GM10847 (cell line): ENCODE measurements around the gene COA3.
A peak's percentile ranks its signal among the peaks of the same experiment; 100 is the strongest.

ENCODE experiments used
- POLR2A ChIP-seq: IDR thresholded peaks from 2 replicates; pipeline ENCODE4 v1.6.1; 2011; ENCODE audit not compliant: insufficient read length; ENCODE audit errors: extremely low read depth

Gene COA3

GRCh38 chr17:42779936-42780850 is 18.3 kb downstream of the COA3 start, which contains the start of gene WNK4:
Gene WNK4 (plus strand): TSS chr17:42780610. CDS start chr17:42780699, 89 bp downstream.
- no peak for TF ChIP-seq POLR2A

GRCh38 chr17:42779304-42779935 is 19.1 kb downstream of the COA3 start:
- no peak for TF ChIP-seq POLR2A

- TF ChIP-seq POLR2A, result no peak
Observed at GRCh38 chr17:42778570-42778969, 19.9 kb downstream of the COA3 start.

- TF ChIP-seq POLR2A, result no peak
Observed at GRCh38 chr17:42775534-42776098, 22.9 kb downstream of the COA3 start.

- TF ChIP-seq POLR2A, result no peak
Observed at GRCh38 chr17:42774066-42774745, 24.3 kb downstream of the COA3 start.

GRCh38 chr17:42773290-42774035 is 25.0 kb downstream of the COA3 start, which contains the start of gene VPS25:
Gene VPS25 (plus strand): TSS chr17:42773449. CDS start chr17:42773476, 27 bp downstream.
- peak; percentile 86 for TF ChIP-seq POLR2A

GRCh38 chr17:42772945-42773289 is 25.6 kb downstream of the COA3 start:
- TF ChIP-seq POLR2A, result no peak

- TF ChIP-seq POLR2A, result no peak
Observed at GRCh38 chr17:42767512-42767911, 31.0 kb downstream of the COA3 start.

GRCh38 chr17:42766124-42766523 is 32.4 kb downstream of the COA3 start:
- TF ChIP-seq POLR2A, result no peak

- no peak for TF ChIP-seq POLR2A
Observed at GRCh38 chr17:42761638-42762037, 36.9 kb downstream of the COA3 start.

GRCh38 chr17:42760652-42761581 is 37.6 kb downstream of the COA3 start, which contains the start of gene RAMP2:
Gene RAMP2 (plus strand): TSS chr17:42761227. CDS start chr17:42761262, 35 bp downstream.
- no peak for TF ChIP-seq POLR2A

GRCh38 chr17:42759982-42760651 is 38.4 kb downstream of the COA3 start:
- TF ChIP-seq POLR2A, result no peak

GRCh38 chr17:42754782-42755181 is 43.7 kb downstream of the COA3 start:
- no peak for TF ChIP-seq POLR2A

GRCh38 chr17:42751628-42752027 is 46.9 kb downstream of the COA3 start:
- no peak for TF ChIP-seq POLR2A
